ENCODE results near the gene RAB11A.

The RAB11A gene

DNA sequence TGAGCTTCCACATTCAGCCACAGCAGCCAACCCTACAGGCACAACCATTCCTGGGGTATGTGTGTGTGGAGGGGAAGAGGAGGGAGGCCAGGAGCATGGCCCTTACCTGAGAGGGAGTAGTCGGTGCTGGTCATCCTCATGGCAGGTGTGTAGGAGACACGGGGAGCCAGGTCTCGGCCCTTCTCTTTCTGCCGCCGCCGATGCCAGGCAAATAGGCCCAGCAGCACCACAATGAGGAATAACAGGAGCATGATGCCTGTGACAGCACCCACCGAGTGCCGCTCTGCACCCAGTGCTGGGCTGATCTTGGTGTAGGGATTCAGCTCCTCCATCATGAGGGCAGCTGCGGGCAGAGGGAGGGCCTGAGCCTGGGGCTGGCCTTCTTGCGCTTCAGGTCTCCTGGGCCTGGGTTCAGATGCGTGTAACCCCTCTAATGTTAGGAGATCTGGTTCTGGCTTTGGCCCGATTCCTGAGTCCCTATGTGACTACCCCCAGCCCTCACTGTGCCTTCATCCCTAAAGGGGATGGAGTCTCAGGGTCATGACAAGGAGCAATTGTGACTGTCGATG is 44.4 kb downstream of the RAB11A start:
- no peak overlapping the region for H3K27ac Mint-ChIP-seq
- no peak overlapping the region for H3K4me3 Mint-ChIP-seq
- no peaks in the 10 kb centered on the region for H3K9me3 Mint-ChIP-seq
- no peaks in the 10 kb centered on the region for H3K27me3 Mint-ChIP-seq
- peaks cover 9% of the 10 kb centered on the region for H3K36me3 Mint-ChIP-seq (ENCODE audit: low read depth)
- no peak for DNase-seq
- peaks cover 26% of the 10 kb centered on the region for H3K4me1 Mint-ChIP-seq (ENCODE audit: low read depth)

DNA sequence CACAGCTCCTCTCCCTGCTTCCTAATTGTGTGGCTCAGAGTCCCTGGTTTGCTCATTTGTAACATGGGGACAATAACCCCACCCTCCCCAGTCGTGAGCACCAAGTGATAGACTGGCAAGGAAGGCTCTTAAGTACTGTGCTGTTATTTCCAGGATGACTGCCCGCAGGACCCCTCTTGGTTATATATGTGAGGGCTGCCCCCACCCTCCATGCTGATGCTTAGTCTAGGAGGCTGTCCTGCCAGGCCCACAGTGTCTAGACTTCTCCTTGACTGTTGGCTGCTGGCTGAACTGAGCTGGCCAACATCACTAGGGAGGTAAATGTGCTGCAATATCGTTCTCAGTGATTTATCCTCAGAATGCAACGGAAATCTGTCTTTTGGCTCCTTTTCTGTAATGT is 45.1 kb downstream of the RAB11A start:
- Mint-ChIP-seq H3K36me3 (ENCODE audit: low read depth) (peaks cover 7% of the 10 kb centered on the region), H3K9me3 (no peaks in the 10 kb centered on the region), H3K4me1 (ENCODE audit: low read depth) (peaks cover 28% of the 10 kb centered on the region), H3K27me3 (no peaks in the 10 kb centered on the region), H3K27ac (no peak overlapping the region), H3K4me3 (no peak overlapping the region)
- DNase-seq = no peak

DNA sequence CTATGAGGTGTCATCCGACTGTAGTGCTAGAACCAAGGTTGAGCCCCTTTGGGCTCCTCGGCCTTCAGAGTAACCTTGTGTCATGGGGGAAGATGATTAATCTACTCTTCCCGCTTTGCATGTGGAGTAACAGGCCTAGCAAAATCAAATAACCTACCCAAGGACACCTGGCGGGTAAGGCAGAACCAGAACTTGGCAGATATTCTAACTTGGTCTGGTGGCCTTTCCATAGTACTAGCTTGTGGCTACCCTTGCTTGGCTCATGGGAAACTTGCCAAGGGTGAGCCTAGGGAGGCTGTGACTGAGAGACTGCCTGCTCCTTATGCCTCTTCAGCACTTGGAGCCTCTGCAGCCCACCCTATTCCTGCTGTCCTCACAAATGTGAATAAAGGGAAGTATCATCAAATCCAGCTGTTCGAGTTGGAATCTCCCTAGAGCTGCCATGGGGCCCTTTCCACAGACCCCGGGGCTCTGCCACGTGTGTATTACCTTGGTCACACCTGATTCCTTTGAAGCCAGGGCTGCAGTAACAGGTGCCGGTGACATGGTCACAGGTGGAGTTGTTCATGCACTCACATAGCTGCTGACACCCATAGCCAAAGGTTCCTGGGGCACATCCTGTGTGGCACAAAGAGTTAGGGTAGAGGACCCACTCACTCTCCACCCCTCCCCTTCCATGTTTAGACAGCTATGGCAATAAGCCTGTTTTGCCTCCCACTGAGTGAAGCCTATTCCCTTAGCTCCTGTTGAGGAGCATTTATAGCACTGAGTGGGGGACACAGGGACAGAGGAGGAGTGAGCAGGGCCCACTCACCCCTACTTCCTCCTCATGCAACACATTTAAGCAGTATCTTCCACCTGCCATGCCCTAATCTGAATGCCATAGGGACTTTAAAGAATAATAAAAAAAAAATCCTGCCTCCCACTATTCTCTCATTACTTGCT is 46.0 kb downstream of the RAB11A start:
- Mint-ChIP-seq H3K36me3 (ENCODE audit: low read depth) (peaks cover 1% of the 10 kb centered on the region), H3K4me3 (no peak overlapping the region), H3K4me1 (ENCODE audit: low read depth) (peaks cover 28% of the 10 kb centered on the region), H3K9me3 (no peaks in the 10 kb centered on the region), H3K27me3 (no peaks in the 10 kb centered on the region), H3K27ac (peak overlapping the region; percentile 15)
- DNase-seq = no peak

DNA sequence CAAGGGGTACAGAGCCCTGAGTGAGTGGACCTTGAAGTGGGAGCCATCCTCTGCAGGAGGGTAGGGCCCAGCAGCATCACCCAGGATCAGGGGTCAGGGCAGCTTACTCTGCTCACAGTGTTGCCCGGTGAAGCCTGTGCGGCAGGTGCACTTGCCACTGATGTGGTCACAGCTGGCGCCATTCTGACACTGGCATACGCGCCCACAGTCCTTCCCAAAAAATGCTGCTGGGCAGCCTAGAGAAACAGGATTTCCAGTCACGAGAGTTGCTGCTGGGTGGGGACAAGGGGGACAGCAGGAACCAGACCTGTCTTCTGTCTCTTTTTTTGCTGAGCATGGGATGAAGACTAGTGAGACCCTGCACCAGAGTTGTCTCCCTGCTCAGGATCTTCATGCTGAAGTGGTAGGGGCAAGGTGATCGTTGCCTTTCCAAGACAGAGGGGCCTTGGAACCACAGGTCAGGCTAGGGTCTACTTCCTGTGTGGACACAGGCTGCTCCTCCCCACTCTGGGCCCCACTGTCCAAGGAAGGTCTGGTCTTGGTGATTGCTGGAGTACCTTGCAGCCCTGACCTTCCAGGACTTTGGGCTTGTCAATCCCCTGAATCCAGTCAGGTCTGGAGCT is 46.9 kb downstream of the RAB11A start:
- Mint-ChIP-seq H3K4me3 (no peak overlapping the region), H3K9me3 (no peaks in the 10 kb centered on the region), H3K27ac (no peak overlapping the region), H3K36me3 (ENCODE audit: low read depth) (no peaks in the 10 kb centered on the region), H3K27me3 (no peaks in the 10 kb centered on the region), H3K4me1 (ENCODE audit: low read depth) (peaks cover 28% of the 10 kb centered on the region)
- no peak for DNase-seq

DNA sequence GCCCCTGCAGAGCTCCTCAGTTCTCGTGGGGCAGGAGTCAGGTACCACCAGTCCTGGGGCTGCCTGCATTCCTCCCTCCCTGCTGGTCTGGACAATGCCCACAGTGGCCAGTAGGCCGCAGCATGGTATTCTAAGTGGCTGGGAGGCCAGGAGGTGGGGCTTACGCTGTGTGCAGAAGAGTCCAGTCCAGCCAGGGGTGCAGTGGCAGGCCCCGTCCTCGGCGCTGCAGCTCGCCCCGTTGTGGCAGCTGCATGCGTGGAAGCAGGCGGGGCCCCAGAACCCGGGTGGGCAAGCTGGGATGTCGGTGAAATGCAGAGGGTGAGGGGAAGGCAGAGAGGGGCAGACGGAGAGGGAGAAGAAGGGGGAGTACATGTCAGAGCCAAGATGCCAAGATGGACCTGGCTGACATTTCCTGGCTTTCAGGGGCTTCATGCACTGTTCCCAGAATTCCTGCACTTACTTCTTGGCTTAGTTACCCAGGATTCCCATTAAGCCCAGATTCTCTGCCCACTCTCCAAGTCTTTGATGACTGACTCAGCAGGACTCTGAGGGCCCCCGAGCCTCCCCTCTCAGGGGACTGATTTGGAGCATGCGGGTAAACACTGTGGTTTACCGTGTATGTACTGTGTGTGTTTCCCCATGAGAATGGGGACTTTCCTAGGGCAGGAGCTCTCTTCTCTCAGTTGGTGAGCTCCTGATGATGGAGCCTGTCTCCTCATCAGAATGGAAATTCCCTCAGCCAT is 47.5 kb downstream of the RAB11A start:
- Mint-ChIP-seq H3K9me3 (no peaks in the 10 kb centered on the region), H3K27me3 (no peaks in the 10 kb centered on the region), H3K27ac (peak overlapping the region; percentile 78), H3K4me3 (no peak overlapping the region), H3K36me3 (ENCODE audit: low read depth) (no peaks in the 10 kb centered on the region), H3K4me1 (ENCODE audit: low read depth) (peaks cover 28% of the 10 kb centered on the region)
- DNase-seq = peak; percentile 39

DNA sequence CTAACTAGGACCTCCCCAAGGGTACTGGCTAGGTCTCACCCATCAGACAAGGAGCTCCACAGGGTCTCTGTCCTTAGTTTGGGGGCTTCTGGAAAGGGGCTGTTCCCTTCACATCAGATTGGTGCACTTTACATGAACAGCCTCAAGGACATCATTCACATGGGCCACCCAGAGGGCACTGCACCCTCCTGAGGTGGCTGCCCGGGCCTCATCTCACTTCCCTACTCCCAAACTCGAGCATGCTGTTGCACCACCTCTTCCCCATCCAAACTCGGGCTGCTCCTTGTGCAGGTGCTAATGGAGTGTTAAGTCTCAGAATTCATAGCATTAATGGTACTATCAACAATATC is 48.1 kb downstream of the RAB11A start:
- Mint-ChIP-seq H3K36me3 (ENCODE audit: low read depth) (no peaks in the 10 kb centered on the region), H3K4me3 (no peak overlapping the region), H3K4me1 (ENCODE audit: low read depth) (peaks cover 28% of the 10 kb centered on the region), H3K27ac (peak overlapping the region; percentile 78), H3K9me3 (no peaks in the 10 kb centered on the region), H3K27me3 (no peaks in the 10 kb centered on the region)
- no peak for DNase-seq

DNA sequence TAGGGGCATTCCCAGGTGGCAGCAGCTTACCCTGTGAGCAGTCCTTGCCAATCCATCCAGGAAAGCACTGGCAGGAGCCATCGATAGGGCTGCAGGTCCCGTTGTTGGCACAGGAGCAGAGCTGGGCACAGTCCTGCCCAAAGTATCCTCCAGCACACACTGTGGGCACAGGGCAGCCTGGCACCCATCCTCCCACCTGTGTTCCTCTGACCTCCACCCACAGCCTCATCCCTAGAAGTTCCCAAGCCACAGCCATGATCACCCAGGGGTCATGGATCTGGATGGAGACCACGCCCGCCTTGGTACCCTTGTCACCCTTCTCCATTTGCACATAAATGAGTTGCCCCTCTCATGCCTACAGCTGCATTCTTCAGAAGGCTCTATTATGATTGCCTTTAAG is 48.6 kb downstream of the RAB11A start:
- Mint-ChIP-seq H3K27me3 (no peaks in the 10 kb centered on the region), H3K27ac (peak overlapping the region; percentile 78), H3K9me3 (no peaks in the 10 kb centered on the region), H3K4me3 (no peak overlapping the region), H3K4me1 (ENCODE audit: low read depth) (peaks cover 28% of the 10 kb centered on the region), H3K36me3 (ENCODE audit: low read depth) (no peaks in the 10 kb centered on the region)
- DNase-seq = no peak

DNA sequence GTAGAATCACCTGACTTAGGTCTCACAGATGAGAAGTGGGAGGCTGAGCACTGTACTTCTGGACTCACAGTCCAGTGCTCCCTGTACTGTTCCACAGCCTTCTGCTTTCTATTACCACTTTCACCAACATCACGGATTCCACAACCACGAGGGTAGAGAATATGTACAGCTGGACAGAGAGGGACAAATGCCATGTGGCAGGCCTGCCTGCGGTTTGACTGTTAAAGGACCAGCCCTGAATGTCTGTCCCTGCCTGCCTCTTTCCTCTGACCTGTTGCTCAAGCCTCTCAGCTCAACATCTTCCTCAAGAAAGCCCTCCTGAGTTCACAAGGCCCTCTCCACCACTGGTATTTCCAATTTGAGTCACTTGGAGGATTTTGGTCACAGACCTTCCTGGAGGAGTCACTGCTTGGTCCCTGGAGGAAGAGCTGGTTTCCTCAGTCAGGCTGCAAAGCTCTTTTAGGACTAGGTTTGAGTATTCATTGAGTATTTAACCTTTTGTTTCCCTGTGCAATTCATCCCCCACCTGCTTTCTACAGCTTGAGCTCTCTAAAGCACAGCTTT is 49.1 kb downstream of the RAB11A start:
- Mint-ChIP-seq H3K9me3 (no peaks in the 10 kb centered on the region), H3K27me3 (no peaks in the 10 kb centered on the region), H3K36me3 (ENCODE audit: low read depth) (no peaks in the 10 kb centered on the region), H3K4me1 (ENCODE audit: low read depth) (peaks cover 28% of the 10 kb centered on the region), H3K27ac (peak overlapping the region; percentile 53), H3K4me3 (no peak overlapping the region)
- no peak for DNase-seq

DNA sequence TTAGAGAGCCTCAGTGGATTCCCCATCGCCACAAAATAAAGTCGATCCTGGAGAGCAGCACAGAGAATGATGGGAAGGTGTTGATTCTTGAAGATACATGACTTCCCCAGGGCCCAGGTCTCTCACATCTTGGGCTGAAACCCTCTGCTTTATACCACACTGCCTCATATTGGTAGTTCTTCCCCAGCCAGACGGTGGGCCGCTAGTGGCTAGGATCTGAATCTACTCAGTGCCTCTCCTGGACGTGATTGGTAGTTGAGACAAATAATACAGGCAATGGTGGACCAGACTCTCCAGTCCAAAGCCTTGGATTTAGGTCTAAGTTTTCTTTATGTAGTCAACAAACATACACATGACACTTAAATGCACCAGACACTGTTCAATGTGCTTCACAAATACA is 49.7 kb downstream of the RAB11A start:
- Mint-ChIP-seq H3K4me3 (no peak overlapping the region), H3K4me1 (ENCODE audit: low read depth) (peaks cover 28% of the 10 kb centered on the region), H3K9me3 (no peaks in the 10 kb centered on the region), H3K27me3 (no peaks in the 10 kb centered on the region), H3K27ac (no peak overlapping the region), H3K36me3 (ENCODE audit: low read depth) (no peaks in the 10 kb centered on the region)
- DNase-seq = no peak

DNA sequence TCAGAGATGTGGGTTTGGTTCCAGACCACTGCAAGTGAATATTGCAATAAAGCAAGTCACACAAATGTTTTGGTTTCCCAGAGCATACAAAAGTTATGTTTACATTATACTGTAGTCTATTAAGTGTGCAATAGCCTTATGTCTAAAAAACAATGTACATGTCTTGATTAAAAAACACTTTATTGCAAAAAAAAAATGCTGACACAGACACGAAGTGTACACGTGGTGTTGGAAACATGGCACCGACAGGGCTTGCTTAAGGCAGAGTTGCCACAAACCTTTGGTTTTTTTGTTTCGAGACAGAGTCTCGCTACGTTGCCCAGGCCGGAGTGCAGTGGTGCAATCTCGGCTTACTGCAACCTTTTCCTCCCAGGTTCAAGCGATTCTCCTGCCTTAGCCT is 50.1 kb downstream of the RAB11A start:
- H3K36me3 Mint-ChIP-seq (ENCODE audit: low read depth) = no peaks in the 10 kb centered on the region
- H3K27me3 Mint-ChIP-seq = no peaks in the 10 kb centered on the region
- no peak overlapping the region for H3K4me3 Mint-ChIP-seq
- DNase-seq = no peak
- H3K4me1 Mint-ChIP-seq (ENCODE audit: low read depth) = peaks cover 28% of the 10 kb centered on the region
- no peak overlapping the region for H3K27ac Mint-ChIP-seq
- no peaks in the 10 kb centered on the region for H3K9me3 Mint-ChIP-seq

DNA sequence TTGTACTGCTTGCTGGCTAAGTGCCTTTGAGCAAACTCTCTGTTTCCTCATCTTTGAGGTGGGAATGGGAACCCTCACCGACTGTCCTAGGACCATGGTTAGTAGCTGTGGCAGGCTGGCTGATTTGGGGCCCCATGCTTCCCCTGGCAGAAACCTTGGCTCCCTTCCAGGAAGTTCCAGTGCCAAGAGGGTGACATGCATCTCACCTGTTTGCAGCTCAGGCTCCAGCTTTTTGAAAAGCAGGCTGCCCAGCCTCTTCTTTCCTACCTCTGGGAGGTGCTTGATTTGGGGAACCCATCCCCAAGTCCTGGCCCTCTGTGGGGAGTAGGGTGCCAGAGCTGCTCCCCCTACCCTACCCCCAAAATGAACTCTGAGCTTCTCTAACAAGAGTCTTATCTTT is 50.8 kb downstream of the RAB11A start:
- Mint-ChIP-seq H3K9me3 (no peaks in the 10 kb centered on the region), H3K36me3 (ENCODE audit: low read depth) (no peaks in the 10 kb centered on the region), H3K27ac (no peak overlapping the region), H3K4me3 (no peak overlapping the region), H3K27me3 (no peaks in the 10 kb centered on the region), H3K4me1 (ENCODE audit: low read depth) (peaks cover 28% of the 10 kb centered on the region)
- no peak for DNase-seq

DNA sequence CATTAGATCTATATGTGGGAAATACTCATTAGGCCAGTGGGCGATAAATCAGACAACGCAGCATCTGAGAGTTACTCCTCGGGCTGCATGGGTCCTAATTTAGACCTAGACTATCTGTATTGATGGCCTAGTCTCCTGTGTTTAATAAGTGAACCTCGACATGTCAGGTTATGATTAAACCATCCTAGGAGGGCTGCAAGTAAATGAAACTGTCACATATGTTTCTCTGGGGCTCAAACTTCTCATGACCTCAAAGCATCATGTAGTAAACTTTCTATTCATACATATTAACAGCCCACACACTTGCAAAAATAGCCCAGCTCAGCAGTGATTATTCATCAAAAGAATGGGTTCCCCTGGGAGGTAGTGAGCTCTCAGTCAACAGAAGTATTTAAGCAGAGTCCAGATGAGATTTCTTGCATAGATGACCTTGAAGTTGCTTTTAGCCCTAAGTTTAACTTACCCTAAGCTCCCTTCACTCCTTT is 51.6 kb downstream of the RAB11A start:
- Mint-ChIP-seq H3K27ac (no peak overlapping the region), H3K36me3 (ENCODE audit: low read depth) (no peaks in the 10 kb centered on the region), H3K27me3 (no peaks in the 10 kb centered on the region), H3K9me3 (no peaks in the 10 kb centered on the region), H3K4me1 (ENCODE audit: low read depth) (peaks cover 28% of the 10 kb centered on the region), H3K4me3 (no peak overlapping the region)
- no peak for DNase-seq

DNA sequence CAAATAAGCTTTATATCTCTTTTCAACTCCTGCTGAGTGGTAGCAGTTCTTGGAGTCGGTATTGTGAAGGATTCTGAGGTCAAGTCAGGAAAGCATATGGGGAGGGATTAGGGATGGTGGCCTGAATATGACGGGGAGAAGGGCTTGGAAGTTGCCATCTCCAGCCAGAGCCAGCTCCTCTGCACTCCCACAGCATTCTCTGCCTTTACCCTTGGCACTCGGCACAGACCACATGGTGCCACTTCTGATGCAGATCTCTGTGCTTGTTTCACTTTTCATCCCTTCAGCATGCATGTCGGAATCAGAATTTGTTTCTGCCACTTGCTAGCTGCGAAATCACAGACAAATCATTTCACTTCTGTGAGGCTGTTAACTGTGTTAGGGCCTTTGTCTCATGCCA is 52.5 kb downstream of the RAB11A start:
- no peak for DNase-seq
- Mint-ChIP-seq H3K9me3 (no peaks in the 10 kb centered on the region), H3K4me1 (ENCODE audit: low read depth) (peaks cover 20% of the 10 kb centered on the region), H3K4me3 (no peak overlapping the region), H3K36me3 (ENCODE audit: low read depth) (no peaks in the 10 kb centered on the region), H3K27me3 (no peaks in the 10 kb centered on the region), H3K27ac (no peak overlapping the region)

DNA sequence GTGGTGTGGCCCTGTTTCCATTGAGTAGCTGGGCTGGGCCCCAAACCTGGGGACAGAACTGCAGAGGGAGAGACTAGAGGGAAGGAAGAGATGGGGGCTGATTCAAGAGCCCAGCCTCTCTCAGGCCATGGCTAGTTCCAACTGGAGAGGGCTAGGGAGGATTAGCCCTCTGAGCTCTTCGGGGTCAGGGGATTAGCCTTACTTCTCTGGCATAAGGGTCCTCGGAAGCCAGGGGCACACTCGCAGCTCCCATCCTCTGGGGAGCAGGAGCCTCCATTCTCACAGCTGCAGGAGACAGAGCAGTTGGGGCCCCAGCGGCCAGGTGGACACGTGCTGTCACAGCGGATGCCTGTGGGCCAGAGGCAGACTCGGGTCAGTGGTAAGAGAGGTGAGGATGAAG is 53.3 kb downstream of the RAB11A start:
- H3K27me3 Mint-ChIP-seq = no peaks in the 10 kb centered on the region
- no peak for DNase-seq
- H3K9me3 Mint-ChIP-seq = no peaks in the 10 kb centered on the region
- H3K27ac Mint-ChIP-seq = no peak overlapping the region
- no peaks in the 10 kb centered on the region for H3K36me3 Mint-ChIP-seq (ENCODE audit: low read depth)
- H3K4me3 Mint-ChIP-seq = no peak overlapping the region
- H3K4me1 Mint-ChIP-seq (ENCODE audit: low read depth) = peaks cover 12% of the 10 kb centered on the region
